ENCODE data around the gene METRNL.
A peak's percentile ranks its signal among the peaks of the same experiment; 100 is the strongest.
"Not testable (repeated sequence)": the region's sequence is repeated elsewhere in the genome, so short reads cannot be mapped to it uniquely, and the experiment has no call there.

METRNL gene, protein sequence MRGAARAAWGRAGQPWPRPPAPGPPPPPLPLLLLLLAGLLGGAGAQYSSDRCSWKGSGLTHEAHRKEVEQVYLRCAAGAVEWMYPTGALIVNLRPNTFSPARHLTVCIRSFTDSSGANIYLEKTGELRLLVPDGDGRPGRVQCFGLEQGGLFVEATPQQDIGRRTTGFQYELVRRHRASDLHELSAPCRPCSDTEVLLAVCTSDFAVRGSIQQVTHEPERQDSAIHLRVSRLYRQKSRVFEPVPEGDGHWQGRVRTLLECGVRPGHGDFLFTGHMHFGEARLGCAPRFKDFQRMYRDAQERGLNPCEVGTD

DNA sequence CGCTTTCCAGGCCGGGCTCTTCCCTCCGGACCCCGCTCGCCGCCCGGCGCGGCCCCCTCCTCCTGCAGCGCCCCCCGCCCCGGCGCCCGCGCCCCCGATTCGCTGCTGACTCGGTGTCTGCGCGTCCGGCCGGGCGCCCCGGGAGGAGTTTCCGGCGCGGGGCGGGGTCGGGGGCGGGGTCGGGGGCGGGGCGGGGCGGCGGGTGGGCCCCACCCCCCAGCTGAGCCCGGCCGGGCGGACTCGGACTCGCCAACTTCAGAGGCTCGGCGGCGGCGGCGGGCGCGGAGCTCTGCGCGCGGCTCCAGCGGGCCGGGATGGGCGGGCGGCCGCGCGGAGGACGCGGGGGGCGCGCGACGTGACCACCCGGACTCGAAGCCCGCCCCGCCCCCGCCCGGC, at the start of gene METRNL:
METRNL (plus strand) TSS at position 258 of the 396 bp plus-strand sequence. CDS start 207 bp downstream, outside the sequence.
- TF ChIP-seq, protein P1, sequence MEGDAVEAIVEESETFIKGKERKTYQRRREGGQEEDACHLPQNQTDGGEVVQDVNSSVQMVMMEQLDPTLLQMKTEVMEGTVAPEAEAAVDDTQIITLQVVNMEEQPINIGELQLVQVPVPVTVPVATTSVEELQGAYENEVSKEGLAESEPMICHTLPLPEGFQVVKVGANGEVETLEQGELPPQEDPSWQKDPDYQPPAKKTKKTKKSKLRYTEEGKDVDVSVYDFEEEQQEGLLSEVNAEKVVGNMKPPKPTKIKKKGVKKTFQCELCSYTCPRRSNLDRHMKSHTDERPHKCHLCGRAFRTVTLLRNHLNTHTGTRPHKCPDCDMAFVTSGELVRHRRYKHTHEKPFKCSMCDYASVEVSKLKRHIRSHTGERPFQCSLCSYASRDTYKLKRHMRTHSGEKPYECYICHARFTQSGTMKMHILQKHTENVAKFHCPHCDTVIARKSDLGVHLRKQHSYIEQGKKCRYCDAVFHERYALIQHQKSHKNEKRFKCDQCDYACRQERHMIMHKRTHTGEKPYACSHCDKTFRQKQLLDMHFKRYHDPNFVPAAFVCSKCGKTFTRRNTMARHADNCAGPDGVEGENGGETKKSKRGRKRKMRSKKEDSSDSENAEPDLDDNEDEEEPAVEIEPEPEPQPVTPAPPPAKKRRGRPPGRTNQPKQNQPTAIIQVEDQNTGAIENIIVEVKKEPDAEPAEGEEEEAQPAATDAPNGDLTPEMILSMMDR (IDR thresholded peaks at IDR 0.05; ENCODE audit: low read depth, low read length) = no peak
- peak within 1 kb of the TSS; percentile 73 for H3K4me3 ChIP-seq (ENCODE audit: low read depth, low read length)

- TF ChIP-seq, protein P1 (IDR thresholded peaks at IDR 0.05; ENCODE audit: low read depth, low read length) = no peak
These were observed 49.0 kb upstream of the METRNL start for GRCh38 chr17:83030432-83030831.

DNA sequence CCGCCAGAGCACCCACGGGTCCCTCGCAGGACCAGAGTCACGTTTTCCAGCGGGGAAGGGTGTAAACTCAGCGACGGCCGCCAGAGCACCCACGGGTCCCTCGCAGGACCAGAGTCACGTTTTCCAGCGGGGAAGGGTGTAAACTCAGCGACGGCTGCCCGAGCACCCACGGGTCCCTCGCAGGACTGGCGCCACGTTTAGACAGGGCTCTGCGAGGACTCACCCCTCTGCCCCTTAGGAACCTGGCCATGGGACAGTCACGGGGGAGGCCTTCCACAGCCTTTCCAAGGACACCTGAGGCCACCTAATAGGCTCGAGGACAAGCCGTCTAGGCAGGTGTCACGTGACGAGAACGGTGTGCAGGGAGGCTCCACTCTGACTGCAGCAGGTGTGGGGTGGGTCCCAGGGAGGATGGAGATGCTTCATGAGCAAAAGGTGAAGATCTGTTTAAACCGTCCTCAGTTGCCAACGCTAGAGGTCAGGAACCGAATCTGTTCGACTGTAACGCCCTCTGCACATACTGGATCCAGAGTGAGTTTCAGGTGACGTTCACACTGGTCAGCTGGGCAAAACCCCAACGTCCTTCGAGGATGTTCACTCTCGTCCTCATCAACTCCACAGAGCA, 48.0 kb upstream of the METRNL start:
- TF ChIP-seq, protein P1 (IDR thresholded peaks at IDR 0.05; ENCODE audit: low read depth, low read length) = no peak
- no peak overlapping the region for H3K4me3 ChIP-seq (ENCODE audit: low read depth, low read length)

More at GRCh38 chr17:83030432-83030831, 49.0 kb upstream of the METRNL start:
- H3K4me3 ChIP-seq (ENCODE audit: low read depth, low read length) = no peak overlapping the region

DNA sequence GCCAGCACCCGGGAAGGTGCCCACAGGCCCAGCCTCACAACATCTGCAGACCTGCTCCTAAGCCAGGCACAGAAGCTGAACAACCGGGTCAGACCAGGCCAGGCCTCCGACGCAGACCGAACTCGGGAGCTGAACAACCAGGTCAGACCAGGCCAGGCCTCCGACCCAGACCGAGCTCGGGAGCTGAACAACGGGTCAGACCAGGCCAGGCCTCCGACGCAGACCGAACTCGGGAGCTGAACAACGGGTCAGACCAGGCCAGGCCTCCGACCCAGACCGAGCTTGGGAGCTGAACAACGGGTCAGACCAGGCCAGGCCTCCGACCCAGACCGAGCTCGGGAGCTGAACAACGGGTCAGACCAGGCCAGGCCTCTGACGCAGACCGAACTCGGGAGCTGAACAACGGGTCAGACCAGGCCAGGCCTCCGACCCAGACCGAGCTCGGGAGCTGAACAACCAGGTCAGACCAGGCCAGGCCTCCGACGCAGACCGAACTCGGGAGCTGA, 47.4 kb upstream of the METRNL start:
- not testable (repeated sequence) for H3K4me3 ChIP-seq (ENCODE audit: low read depth, low read length)

DNA sequence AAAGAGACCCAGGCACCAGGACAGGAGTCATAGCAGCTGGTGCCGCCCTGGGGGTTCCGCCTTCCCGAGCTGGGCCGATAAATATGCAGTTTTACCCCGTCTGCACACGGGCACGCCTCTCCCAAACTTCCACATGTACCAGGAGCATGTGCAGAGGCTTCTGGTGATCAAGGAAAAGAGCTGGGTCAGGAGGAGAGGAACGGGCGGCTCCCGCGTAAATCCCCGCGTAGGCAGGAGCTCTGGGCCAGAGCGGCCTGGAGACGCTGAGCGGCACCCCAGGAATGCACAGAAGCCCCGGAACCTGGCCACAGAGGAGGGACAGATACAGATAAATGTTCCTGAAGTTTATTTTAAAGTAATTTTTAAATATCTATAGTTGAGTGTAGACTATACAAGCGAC, 46.6 kb upstream of the METRNL start:
- H3K4me3 ChIP-seq (ENCODE audit: low read depth, low read length) = no peak overlapping the region
- TF ChIP-seq, protein P1 (IDR thresholded peaks at IDR 0.05; ENCODE audit: low read depth, low read length) = no peak

DNA sequence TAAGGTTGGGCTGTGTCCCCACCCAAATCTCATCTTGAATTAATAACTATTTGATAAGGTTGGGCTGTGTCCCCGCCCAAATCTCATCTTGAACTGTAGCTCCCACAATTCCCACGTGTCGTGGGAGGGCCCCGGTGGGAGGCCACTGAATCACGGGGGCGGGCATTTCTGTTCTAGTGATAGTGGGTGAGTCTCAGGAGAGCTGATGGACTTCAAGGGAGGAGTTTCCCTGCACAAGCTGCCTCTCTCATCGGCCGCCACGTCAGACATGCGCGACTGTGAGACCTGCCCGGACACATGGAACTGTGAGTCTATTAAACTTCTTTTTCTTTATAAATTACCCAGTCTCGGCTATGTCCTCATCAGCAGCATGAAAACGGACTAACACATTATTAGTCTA, 44.9 kb upstream of the METRNL start:
- no peak overlapping the region for H3K4me3 ChIP-seq (ENCODE audit: low read depth, low read length)
- TF ChIP-seq, protein P1 (IDR thresholded peaks at IDR 0.05; ENCODE audit: low read depth, low read length) = no peak

GRCh38 chr17:83035722-83036121, 43.7 kb upstream of the METRNL start:
- no peak overlapping the region for H3K4me3 ChIP-seq (ENCODE audit: low read depth, low read length)
- TF ChIP-seq, protein P1 (IDR thresholded peaks at IDR 0.05; ENCODE audit: low read depth, low read length) = no peak

Data from WI38 (cell line).